HG02981 (cell line): Measurements from ENCODE around the gene CFHR4.
"Not testable (repeated sequence)": the region's sequence is repeated elsewhere in the genome, so short reads cannot be mapped to it uniquely, and the experiment has no call there.

Experiments
- ATAC-seq: cut with Tn5 transposase; IDR thresholded peaks from one replicate; pipeline ENCODE4 v1.9.1; 2021; ENCODE audit warnings: mild to moderate bottlenecking, moderate library complexity; ENCODE audit not compliant: unreplicated experiment

CFHR4 gene

GRCh38 chr1:196933531-196934189 is 45.8 kb downstream of the CFHR4 start:
- no peak for ATAC-seq

- not testable (repeated sequence) for ATAC-seq
Measured at GRCh38 chr1:196941474-196941873, 53.6 kb downstream of the CFHR4 start.

- not testable (repeated sequence) for ATAC-seq
Measured at GRCh38 chr1:196943568-196943967, 55.7 kb downstream of the CFHR4 start, which contains the start of gene CFHR2. Gene CFHR2 (plus strand): TSS chr1:196943738. CDS start chr1:196943881, 143 bp downstream.

- peak; percentile 86 for ATAC-seq
Measured at GRCh38 chr1:196951711-196952394, 64.0 kb downstream of the CFHR4 start.

GRCh38 chr1:196954778-196955177 is 66.9 kb downstream of the CFHR4 start:
- no peak for ATAC-seq

- no peak for ATAC-seq
Measured at GRCh38 chr1:196955926-196956325, 68.1 kb downstream of the CFHR4 start.

GRCh38 chr1:196960854-196961253 is 73.0 kb downstream of the CFHR4 start:
- ATAC-seq = no peak
